ENCODE results near the gene STX1B. TPM values are rescaled to one million over a fixed set of nuclear protein-coding genes. Genes with fewer than 3 reads are reported as not detected.

The STX1B gene
- total and polyA plus RNA-seq, 9 donors, result 0.34 to 1.5 (median 0.94) TPM

DNA sequence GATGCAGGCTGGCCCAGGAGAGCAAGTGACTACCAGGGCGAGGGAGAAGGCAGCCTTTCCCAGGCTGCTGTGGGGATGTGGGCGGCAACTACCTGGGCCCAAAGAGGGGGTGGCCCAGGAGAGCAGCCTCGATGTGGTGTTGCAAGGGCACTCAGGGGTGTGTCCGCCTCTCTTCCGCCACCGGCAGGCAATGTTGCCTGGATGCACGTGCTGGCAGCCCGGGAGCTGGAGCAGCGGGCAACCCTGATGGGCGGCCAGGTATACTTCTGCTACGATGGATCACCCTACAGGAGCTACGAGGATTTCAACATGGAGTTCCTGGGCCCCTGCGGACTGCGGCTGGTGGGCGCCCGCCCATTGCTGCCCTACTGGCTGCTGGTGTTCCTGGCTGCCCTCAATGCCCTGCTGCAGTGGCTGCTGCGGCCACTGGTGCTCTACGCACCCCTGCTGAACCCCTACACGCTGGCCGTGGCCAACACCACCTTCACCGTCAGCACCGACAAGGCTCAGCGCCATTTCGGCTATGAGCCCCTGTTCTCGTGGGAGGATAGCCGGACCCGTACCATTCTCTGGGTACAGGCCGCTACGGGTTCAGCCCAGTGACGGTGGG is 22.8 kb downstream of the STX1B start:
- no peak for DNase-seq
- Histone ChIP-seq H3K27ac (no peak overlapping the region), H3K4me1 (ENCODE audit: insufficient read depth) (peaks cover 8% of the 10 kb centered on the region), H3K27me3 (no peaks in the 10 kb centered on the region), H3K9me3 (no peaks in the 10 kb centered on the region), H3K4me3 (no peak overlapping the region), H3K36me3 (no peaks in the 10 kb centered on the region)
- TF ChIP-seq POLR2A (IDR thresholded peaks at IDR 0.05), result no peak
- TF ChIP-seq EP300 (IDR thresholded peaks at IDR 0.05), result no peak
- TF ChIP-seq, protein P1, sequence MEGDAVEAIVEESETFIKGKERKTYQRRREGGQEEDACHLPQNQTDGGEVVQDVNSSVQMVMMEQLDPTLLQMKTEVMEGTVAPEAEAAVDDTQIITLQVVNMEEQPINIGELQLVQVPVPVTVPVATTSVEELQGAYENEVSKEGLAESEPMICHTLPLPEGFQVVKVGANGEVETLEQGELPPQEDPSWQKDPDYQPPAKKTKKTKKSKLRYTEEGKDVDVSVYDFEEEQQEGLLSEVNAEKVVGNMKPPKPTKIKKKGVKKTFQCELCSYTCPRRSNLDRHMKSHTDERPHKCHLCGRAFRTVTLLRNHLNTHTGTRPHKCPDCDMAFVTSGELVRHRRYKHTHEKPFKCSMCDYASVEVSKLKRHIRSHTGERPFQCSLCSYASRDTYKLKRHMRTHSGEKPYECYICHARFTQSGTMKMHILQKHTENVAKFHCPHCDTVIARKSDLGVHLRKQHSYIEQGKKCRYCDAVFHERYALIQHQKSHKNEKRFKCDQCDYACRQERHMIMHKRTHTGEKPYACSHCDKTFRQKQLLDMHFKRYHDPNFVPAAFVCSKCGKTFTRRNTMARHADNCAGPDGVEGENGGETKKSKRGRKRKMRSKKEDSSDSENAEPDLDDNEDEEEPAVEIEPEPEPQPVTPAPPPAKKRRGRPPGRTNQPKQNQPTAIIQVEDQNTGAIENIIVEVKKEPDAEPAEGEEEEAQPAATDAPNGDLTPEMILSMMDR (IDR thresholded peaks at IDR 0.05), result no peak
- intact Hi-C loops (cut with DNase I), result loop anchor here (5.0 to 10.0 kb wide), 5 partner anchors 47 to 887 kb away; partner anchors contain the start of genes ZNF843 (in 4 of the 4), ZNF267 (in 2 of the 4) and STX4 (in 1 of the 4)
- whole genome bisulfite sequencing, 3 donors, result 89 to 93% (median 92%) methylated on average over 29 to 30 of the region's 30 CpGs

DNA sequence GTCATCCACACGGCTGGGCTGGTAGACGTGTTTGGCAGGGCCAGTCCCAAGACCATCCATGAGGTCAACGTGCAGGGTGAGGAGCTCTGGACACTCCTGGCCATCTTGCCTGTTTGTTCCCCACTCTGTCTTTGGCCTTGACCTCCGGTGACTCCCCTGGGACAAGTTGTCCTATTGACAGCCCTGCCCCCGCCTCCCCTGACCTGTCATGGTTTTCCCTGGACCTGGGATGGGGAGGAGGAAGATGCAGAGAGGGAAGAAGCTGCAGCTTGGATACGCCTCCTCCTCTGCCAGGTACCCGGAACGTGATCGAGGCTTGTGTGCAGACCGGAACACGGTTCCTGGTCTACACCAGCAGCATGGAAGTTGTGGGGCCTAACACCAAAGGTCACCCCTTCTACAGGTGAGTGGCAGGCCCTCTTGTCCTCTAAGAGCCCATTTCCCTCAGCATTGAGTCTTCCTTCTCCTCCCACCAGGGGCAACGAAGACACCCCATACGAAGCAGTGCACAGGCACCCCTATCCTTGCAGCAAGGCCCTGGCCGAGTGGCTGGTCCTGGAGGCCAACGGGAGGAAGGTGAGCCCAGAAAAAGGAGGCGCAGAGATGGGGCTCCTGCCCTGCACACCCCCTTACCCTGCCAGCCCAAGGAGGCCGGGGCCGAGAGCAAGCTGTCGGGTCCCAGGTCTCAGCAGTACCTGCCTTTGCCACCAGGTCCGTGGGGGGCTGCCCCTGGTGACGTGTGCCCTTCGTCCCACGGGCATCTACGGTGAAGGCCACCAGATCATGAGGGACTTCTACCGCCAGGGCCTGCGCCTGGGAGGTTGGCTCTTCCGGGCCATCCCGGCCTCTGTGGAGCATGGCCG is 24.1 kb downstream of the STX1B start:
- intact Hi-C loops (cut with DNase I), result loop anchor here (5.0 to 10.0 kb wide), 5 partner anchors 48 to 888 kb away; partner anchors contain the start of genes ZNF843 (in 4 of the 4), ZNF267 (in 2 of the 4) and STX4 (in 1 of the 4)
- no peak for DNase-seq
- Histone ChIP-seq H3K4me3 (no peak overlapping the region), H3K36me3 (no peaks in the 10 kb centered on the region), H3K27me3 (no peaks in the 10 kb centered on the region), H3K27ac (peak overlapping the region in 1 of 2 donors; percentile 12), H3K9me3 (no peaks in the 10 kb centered on the region), H3K4me1 (ENCODE audit: insufficient read depth) (peaks cover 8% of the 10 kb centered on the region)
- WGBS, 3 donors, result 84 to 89% (median 86%) methylated on average over 29 of the region's 29 CpGs
- TF ChIP-seq, protein P1 (IDR thresholded peaks at IDR 0.05), result no peak
- no peak for TF ChIP-seq POLR2A (IDR thresholded peaks at IDR 0.05)
- TF ChIP-seq EP300 (IDR thresholded peaks at IDR 0.05), result no peak

DNA sequence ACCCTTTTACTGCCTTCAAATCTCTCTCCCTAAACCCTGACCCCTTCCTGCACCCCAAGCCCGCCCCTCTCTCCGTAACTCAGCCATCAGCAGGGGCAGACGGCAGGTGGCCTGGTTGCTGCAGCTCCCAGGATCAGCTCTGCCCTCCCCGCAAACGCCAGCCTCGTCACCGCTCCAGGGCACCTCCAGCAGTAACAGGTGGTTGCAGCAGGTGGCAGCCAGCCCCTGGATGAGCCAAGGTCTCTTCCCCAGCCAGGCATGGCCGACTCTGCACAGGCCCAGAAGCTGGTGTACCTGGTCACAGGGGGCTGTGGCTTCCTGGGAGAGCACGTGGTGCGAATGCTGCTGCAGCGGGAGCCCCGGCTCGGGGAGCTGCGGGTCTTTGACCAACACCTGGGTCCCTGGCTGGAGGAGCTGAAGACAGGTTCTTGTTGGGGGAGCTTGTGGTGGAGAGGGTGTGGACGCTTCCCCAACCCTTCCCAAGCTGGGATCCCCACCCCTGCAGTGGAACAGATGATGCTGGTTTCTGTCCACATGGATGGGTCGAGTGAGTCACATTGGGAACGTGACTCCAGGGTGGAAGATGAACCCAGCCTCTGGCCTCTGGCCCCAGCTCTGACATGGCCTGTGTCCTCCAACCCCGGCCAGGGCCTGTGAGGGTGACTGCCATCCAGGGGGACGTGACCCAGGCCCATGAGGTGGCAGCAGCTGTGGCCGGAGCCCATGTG is 24.9 kb downstream of the STX1B start:
- WGBS, 3 donors, result 35 to 51% (median 44%) methylated on average over 18 to 20 of the region's 20 CpGs
- intact Hi-C loops (cut with DNase I), result loop anchor here (2.0 to 10.0 kb wide), 6 partner anchors 49 to 889 kb away; partner anchors contain the start of genes ZNF843 (in 4 of the 4), ZNF267 (in 2 of the 4) and STX4 (in 1 of the 4)
- H3K27me3 ChIP-seq, result no peaks in the 10 kb centered on the region
- H3K9me3 ChIP-seq, result no peaks in the 10 kb centered on the region
- peaks cover 8% of the 10 kb centered on the region for H3K4me1 ChIP-seq (ENCODE audit: insufficient read depth)
- no peak for TF ChIP-seq EP300 (IDR thresholded peaks at IDR 0.05)
- TF ChIP-seq POLR2A (IDR thresholded peaks at IDR 0.05), result no peak
- TF ChIP-seq, protein P1 (IDR thresholded peaks at IDR 0.05), result no peak
- H3K27ac ChIP-seq, result no peak overlapping the region
- DNase-seq, result peak in 4 of 5 donors; percentile 46 to 63 (median 52)
- peak overlapping the region; percentile 42 for H3K4me3 ChIP-seq
- no peaks in the 10 kb centered on the region for H3K36me3 ChIP-seq

Data from ovary (tissue), 9 donors.